ENCODE results near the gene VIM.
A peak's percentile ranks its signal among the peaks of the same experiment; 100 is the strongest.

Gene VIM

GRCh38 chr10:17213646-17214349 is 14.2 kb upstream of the VIM start:
- TF ChIP-seq, protein P1, sequence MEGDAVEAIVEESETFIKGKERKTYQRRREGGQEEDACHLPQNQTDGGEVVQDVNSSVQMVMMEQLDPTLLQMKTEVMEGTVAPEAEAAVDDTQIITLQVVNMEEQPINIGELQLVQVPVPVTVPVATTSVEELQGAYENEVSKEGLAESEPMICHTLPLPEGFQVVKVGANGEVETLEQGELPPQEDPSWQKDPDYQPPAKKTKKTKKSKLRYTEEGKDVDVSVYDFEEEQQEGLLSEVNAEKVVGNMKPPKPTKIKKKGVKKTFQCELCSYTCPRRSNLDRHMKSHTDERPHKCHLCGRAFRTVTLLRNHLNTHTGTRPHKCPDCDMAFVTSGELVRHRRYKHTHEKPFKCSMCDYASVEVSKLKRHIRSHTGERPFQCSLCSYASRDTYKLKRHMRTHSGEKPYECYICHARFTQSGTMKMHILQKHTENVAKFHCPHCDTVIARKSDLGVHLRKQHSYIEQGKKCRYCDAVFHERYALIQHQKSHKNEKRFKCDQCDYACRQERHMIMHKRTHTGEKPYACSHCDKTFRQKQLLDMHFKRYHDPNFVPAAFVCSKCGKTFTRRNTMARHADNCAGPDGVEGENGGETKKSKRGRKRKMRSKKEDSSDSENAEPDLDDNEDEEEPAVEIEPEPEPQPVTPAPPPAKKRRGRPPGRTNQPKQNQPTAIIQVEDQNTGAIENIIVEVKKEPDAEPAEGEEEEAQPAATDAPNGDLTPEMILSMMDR (IDR thresholded peaks at IDR 0.05; ENCODE audit: low read depth, low read length): no peak
- H3K4me3 ChIP-seq (ENCODE audit: low read depth, low read length): no peak overlapping the region

GRCh38 chr10:17214526-17214925 is 13.5 kb upstream of the VIM start:
- DNase-seq (ENCODE audit: low read depth, low spot score): no peak
- H3K4me3 ChIP-seq (ENCODE audit: low read depth, low read length): peak overlapping the region; percentile 24
- in situ Hi-C loops (cut with HindIII; ENCODE audit: low sequenced_read_pairs): no loop called here
- TF ChIP-seq, protein P1 (IDR thresholded peaks at IDR 0.05; ENCODE audit: low read depth, low read length): no peak

More at GRCh38 chr10:17213646-17214349, 14.2 kb upstream of the VIM start:
- DNase-seq (ENCODE audit: low read depth, low spot score): peak; percentile 78
- in situ Hi-C loops (cut with HindIII; ENCODE audit: low sequenced_read_pairs): no loop called here

DNA sequence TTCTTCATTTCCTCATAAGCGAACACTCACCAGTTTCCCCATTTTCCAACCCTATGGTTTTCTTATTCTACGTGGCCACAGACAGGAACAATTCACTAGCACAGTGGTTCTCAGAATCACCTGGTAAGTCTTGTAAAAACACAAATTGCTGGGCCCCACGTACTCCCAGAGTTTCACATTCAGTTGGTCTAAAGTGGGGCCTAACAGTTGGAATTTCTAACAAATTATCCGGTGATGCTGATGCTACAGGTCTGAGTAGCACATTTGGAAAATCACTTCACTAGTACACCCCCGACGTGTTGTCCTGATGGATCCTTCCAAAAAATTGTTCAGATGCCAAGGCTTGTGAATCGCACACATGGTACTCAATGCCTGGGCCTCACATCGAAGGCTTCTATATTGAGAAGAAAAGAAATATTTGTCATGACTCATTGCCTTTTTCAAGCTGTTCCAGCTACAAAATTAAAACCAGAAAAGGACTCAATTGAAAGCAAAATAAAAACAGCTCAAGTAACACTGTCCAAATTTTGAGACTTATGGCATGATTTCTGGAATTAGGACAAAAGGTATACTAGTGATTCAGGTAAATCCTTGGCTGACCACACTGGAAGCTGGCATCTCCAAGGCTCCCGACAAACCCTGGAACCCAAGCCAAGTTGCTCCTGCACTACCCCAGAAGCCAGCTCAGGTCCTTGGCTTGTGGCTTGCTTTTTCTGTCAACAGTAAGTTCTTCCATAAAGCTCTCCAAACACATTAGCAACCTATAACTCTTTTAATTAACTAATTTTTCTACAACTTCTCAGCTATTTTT is 12.9 kb upstream of the VIM start:
- H3K4me3 ChIP-seq (ENCODE audit: low read depth, low read length): peak overlapping the region; percentile 24
- peak; percentile 99 for DNase-seq (ENCODE audit: low read depth, low spot score)
- in situ Hi-C loops (cut with HindIII; ENCODE audit: low sequenced_read_pairs): no loop called here
- TF ChIP-seq, protein P1 (IDR thresholded peaks at IDR 0.05; ENCODE audit: low read depth, low read length): no peak

DNA sequence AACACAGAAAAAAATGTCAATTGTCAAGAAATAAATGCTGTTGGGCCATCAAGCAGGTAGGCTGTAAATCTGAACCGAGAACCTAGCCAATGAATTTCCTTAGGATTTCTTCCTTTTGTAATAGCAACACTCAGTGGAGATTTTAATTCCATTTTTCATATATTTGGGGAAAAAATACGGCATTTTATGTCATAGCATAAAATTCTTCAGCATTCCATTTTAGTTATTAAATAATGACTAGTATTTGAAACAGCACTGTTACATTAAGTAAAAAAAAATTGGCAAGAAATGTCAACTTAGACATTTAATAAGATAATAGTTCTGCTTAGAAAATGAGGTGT is 12.3 kb upstream of the VIM start:
- no peak overlapping the region for H3K4me3 ChIP-seq (ENCODE audit: low read depth, low read length)
- DNase-seq (ENCODE audit: low read depth, low spot score): no peak
- in situ Hi-C loops (cut with HindIII; ENCODE audit: low sequenced_read_pairs): no loop called here
- TF ChIP-seq, protein P1 (IDR thresholded peaks at IDR 0.05; ENCODE audit: low read depth, low read length): no peak

GRCh38 chr10:17216217-17216900 is 11.7 kb upstream of the VIM start:
- DNase-seq (ENCODE audit: low read depth, low spot score): peak; percentile 99
- no peak overlapping the region for H3K4me3 ChIP-seq (ENCODE audit: low read depth, low read length)
- TF ChIP-seq, protein P1 (IDR thresholded peaks at IDR 0.05; ENCODE audit: low read depth, low read length): no peak
- in situ Hi-C loops (cut with HindIII; ENCODE audit: low sequenced_read_pairs): no loop called here

GRCh38 chr10:17216901-17217395 is 11.1 kb upstream of the VIM start:
- no peak for DNase-seq (ENCODE audit: low read depth, low spot score)
- TF ChIP-seq, protein P1 (IDR thresholded peaks at IDR 0.05; ENCODE audit: low read depth, low read length): no peak
- no peak overlapping the region for H3K4me3 ChIP-seq (ENCODE audit: low read depth, low read length)
- in situ Hi-C loops (cut with HindIII; ENCODE audit: low sequenced_read_pairs): no loop called here

All from astrocyte of the spinal cord (primary cell).